ENCODE results near the gene PACRG.

- no peak for TF ChIP-seq POLR2AphosphoS5 (IDR thresholded peaks at IDR 0.05; ENCODE audit: low read depth, low read length)
- no peak for TF ChIP-seq CTCF (IDR thresholded peaks at IDR 0.05)
- TF ChIP-seq REST (IDR thresholded peaks at IDR 0.05; ENCODE audit: insufficient read depth in 1 of 2, low read depth in 2 of 2, low read length in 1 of 2): no peak
- TF ChIP-seq SIN3A (IDR thresholded peaks at IDR 0.05; ENCODE audit: borderline replicate concordance, insufficient read depth, low read depth, low read length): no peak
- TF ChIP-seq TCF7L2 (IDR thresholded peaks at IDR 0.05; ENCODE audit: low read depth, low read length): no peak
These were observed 461.8 kb downstream of the PACRG start for GRCh38 chr6:163189609-163190008.
